ENCODE measurements around the gene ROR1. TPM values are rescaled to one million over a fixed set of nuclear protein-coding genes. Genes with fewer than 3 reads are reported as not detected.

ROR1 gene
- total and polyA plus RNA-seq, 9 of the 15 experiments (the other 6 are each of a cell fraction or from before 2014, with no cell fraction given) = 0.02 TPM; not detected in 8

DNA sequence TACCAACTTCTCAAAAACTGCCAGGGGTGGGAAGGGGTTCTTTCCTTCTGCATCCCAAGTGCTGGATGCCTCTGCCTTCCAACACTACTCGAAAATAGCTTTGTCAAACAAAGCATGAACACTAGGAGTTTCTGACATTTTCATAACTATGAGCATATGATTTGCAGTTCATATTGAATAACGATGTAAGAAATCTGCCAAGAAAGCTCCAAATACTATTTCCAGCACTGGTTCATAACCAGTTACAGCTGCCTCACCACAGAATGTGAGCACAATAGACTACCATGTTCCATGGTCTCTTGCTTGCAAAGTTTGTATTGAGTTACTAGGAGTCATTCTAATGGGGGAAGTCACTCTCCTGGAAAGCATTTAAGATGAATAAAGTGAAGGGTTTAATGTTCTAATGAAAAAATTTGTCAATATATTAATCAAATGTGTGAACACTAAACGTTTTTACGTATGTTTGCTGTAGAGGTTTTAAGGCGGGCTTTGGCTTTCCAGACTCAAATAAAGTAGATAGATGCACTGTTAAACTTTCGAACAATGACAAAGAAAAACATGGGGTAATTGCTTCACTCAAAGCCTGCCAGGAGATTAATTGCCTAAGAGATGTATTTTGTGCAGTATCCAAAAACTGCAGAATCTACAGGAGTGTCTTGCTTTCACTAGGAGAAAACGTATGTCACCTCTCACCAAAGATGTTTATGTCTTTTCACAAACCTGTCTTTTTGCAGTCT lies 351.1 kb downstream of the ROR1 start:
- no peaks in the 10 kb centered on the region for H4K20me1 ChIP-seq (replicated peaks; ENCODE audit: control insufficient read depth, insufficient read depth, low read length)
- no peaks in the 10 kb centered on the region for H3K79me2 ChIP-seq (ENCODE audit: control insufficient read depth, insufficient read depth, low read length)
- no peaks in the 10 kb centered on the region for H3K9me3 ChIP-seq (replicated peaks; ENCODE audit: control insufficient read depth, insufficient read depth, low read depth, low read length)
- H3K27me3 ChIP-seq (ENCODE audit: control insufficient read depth in 2 of 2, insufficient read depth in 2 of 2, low read length in 2 of 2) = no peaks in the 10 kb centered on the region
- intact Hi-C loops (cut with micrococcal nuclease) = no loop called here
- no peak overlapping the region for H3K9ac ChIP-seq (ENCODE audit: insufficient read depth in 1 of 2, low read depth in 2 of 2, low read length in 2 of 2)
- WGBS (ENCODE audit: insufficient coverage, low coverage, missing lambda C conversion rate) = 2% methylated on average over 7 of the region's 7 CpGs
- ATAC-seq (no peak), FAIRE-seq (no peak), DNase-seq (ENCODE audit: extremely low read depth in 1 of 4, low spot score in 3 of 4) (no peak)
- H3K4me1 ChIP-seq (replicated peaks in 1 of 2; ENCODE audit: control insufficient read depth in 2 of 2, insufficient read depth in 2 of 2, low read length in 2 of 2) = no peaks in the 10 kb centered on the region
- POLR2A ChIA-PET = interaction anchor here (0.6 to 0.7 kb wide), 2 partner anchors 26 to 349 kb away, joined by 3 read pairs; no protein-coding TSS in a partner anchor
- no peak overlapping the region for H3K4me2 ChIP-seq (ENCODE audit: insufficient read depth, low read length)
- H3K9me1 ChIP-seq (ENCODE audit: control insufficient read depth, insufficient read depth, low read length) = no peaks in the 10 kb centered on the region
- BruUV-seq (replicated peaks) = no TSS peak
- no peaks in the 10 kb centered on the region for H3K36me3 ChIP-seq (ENCODE audit: control insufficient read depth, insufficient read depth, low read length)
- in situ Hi-C loops (cut with MboI) = no loop called here
- TF ChIP-seq BRCA1 (IDR thresholded peaks at IDR 0.05) = no peak
- no peak for TF ChIP-seq BRCA1 (CRISPR knock-in tag; IDR thresholded peaks at IDR 0.05)
- no peak for TF ChIP-seq ADNP (tag; IDR thresholded peaks at IDR 0.05)
- no peak for TF ChIP-seq CCNT2 (IDR thresholded peaks at IDR 0.05; ENCODE audit: borderline replicate concordance, extremely low read depth, insufficient read length, low read depth, low read length)
- no peak for TF ChIP-seq FOXP1 (CRISPR knock-in tag; IDR thresholded peaks at IDR 0.05)
- no peak for TF ChIP-seq TBP (optimal IDR thresholded peaks at IDR 0.05; ENCODE audit: low read depth, low read length)
- TF ChIP-seq, protein P1, sequence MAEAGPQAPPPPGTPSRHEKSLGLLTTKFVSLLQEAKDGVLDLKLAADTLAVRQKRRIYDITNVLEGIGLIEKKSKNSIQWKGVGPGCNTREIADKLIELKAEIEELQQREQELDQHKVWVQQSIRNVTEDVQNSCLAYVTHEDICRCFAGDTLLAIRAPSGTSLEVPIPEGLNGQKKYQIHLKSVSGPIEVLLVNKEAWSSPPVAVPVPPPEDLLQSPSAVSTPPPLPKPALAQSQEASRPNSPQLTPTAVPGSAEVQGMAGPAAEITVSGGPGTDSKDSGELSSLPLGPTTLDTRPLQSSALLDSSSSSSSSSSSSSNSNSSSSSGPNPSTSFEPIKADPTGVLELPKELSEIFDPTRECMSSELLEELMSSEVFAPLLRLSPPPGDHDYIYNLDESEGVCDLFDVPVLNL (CRISPR knock-in tag; IDR thresholded peaks at IDR 0.05; ENCODE audit: low read depth) = no peak
- TF ChIP-seq HDAC2 (IDR thresholded peaks at IDR 0.05) = no peak
- TF ChIP-seq, protein P2, sequence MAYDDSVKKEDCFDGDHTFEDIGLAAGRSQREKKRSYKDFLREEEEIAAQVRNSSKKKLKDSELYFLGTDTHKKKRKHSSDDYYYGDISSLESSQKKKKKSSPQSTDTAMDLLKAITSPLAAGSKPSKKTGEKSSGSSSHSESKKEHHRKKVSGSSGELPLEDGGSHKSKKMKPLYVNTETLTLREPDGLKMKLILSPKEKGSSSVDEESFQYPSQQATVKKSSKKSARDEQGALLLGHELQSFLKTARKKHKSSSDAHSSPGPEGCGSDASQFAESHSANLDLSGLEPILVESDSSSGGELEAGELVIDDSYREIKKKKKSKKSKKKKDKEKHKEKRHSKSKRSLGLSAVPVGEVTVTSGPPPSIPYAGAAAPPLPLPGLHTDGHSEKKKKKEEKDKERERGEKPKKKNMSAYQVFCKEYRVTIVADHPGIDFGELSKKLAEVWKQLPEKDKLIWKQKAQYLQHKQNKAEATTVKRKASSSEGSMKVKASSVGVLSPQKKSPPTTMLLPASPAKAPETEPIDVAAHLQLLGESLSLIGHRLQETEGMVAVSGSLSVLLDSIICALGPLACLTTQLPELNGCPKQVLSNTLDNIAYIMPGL (CRISPR knock-in tag; IDR thresholded peaks at IDR 0.05) = no peak
- TF ChIP-seq ELF1 (tag; IDR thresholded peaks at IDR 0.05) = no peak
- TF ChIP-seq WHSC1 (IDR thresholded peaks at IDR 0.05; ENCODE audit: low read length) = no peak
- TF ChIP-seq, protein P3, sequence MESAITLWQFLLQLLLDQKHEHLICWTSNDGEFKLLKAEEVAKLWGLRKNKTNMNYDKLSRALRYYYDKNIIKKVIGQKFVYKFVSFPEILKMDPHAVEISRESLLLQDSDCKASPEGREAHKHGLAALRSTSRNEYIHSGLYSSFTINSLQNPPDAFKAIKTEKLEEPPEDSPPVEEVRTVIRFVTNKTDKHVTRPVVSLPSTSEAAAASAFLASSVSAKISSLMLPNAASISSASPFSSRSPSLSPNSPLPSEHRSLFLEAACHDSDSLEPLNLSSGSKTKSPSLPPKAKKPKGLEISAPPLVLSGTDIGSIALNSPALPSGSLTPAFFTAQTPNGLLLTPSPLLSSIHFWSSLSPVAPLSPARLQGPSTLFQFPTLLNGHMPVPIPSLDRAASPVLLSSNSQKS (CRISPR knock-in tag; IDR thresholded peaks at IDR 0.05) = no peak
- TF ChIP-seq, protein P4, sequence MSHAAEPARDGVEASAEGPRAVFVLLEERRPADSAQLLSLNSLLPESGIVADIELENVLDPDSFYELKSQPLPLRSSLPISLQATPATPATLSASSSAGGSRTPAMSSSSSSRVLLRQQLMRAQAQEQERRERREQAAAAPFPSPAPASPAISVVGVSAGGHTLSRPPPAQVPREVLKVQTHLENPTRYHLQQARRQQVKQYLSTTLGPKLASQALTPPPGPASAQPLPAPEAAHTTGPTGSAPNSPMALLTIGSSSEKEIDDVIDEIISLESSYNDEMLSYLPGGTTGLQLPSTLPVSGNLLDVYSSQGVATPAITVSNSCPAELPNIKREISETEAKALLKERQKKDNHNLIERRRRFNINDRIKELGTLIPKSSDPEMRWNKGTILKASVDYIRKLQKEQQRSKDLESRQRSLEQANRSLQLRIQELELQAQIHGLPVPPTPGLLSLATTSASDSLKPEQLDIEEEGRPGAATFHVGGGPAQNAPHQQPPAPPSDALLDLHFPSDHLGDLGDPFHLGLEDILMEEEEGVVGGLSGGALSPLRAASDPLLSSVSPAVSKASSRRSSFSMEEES (CRISPR knock-in tag; IDR thresholded peaks at IDR 0.05) = no peak
- TF ChIP-seq GTF2F1 (IDR thresholded peaks at IDR 0.05; ENCODE audit: low read depth, low read length) = no peak
- no peak overlapping the region for H2AFZ ChIP-seq (ENCODE audit: low read depth, low read length)
- no peak overlapping the region for H3K27ac ChIP-seq (ENCODE audit: extremely low read depth, low read depth, low read length)
- CTCF ChIA-PET (ENCODE audit: low intra/inter-chr PET ratio) = no interaction called here
- H3K4me3 ChIP-seq = no peak overlapping the region
